K562 (cell line): ENCODE results near the gene SCUBE1. TPM values are rescaled to one million over a fixed set of nuclear protein-coding genes. Genes with fewer than 3 reads are reported as not detected.

Experiments
- ATAC-seq: fragments of 200-7000 bp; cut with Tn5 transposase; 3 replicates; pipeline ENCODE4 v1.9.1; 2020; ENCODE audit warnings: moderate library complexity
- BruUV-seq: library from RNA; stranded (reverse); fragments of 400-500 nt; replicated peaks from 2 replicates; lab custom pipeline; 2021; lab: Mats Ljungman, UMichigan
- CTCF ChIA-PET: fragments of 300-600 bp; formaldehyde crosslinking; extraction: SDS; loops from one replicate; lab custom pipeline; 2021; ENCODE audit warnings: low intra/inter-chr PET ratio; lab: Yijun Ruan, JAX
- POLR2A ChIA-PET: fragments of 300-600, 350-650 bp; sonication (Branson Sonifier 250); formaldehyde crosslinking; extraction: SDS; loops from one replicate; lab custom pipeline; 2021; ENCODE audit warnings: antibody characterized with exemption, inconsistent platforms; lab: Yijun Ruan, JAX
- DNase-seq, 4 experiments: peaks; one replicate each; pipeline versions ENCODE4 v3.0.0 to v3.0.0-alpha.2; 2011 to 2018; ENCODE audit warnings: low spot score in 3 of 4, mixed read lengths in 3 of 4; ENCODE audit errors: extremely low read depth in 1 of 4
- FAIRE-seq: peaks from 2 replicates; lab custom pipeline; 2011; peaks lifted over from hg19 to GRCh38; lab: Jason Lieb, UNC
- H2AFZ ChIP-seq: 2 replicates; pipeline ENCODE4 v1.6.0; 2011; ENCODE audit warnings: low read depth, low read length, control low read depth, inconsistent platforms
- H3K27ac ChIP-seq: fragments of 200-600 bp; 3 replicates; pipeline ENCODE4 v1.8.0; 2011; ENCODE audit warnings: low read depth, mild to moderate bottlenecking, control low read depth, inconsistent platforms, low read length, moderate library complexity, mixed read lengths; ENCODE audit errors: extremely low read depth
- H3K27me3 ChIP-seq, 2 experiments: fragments of 300-600 bp in 1 of 2; 2 replicates in 1 of 2; 3 replicates in 1 of 2; pipeline versions ENCODE4 v1.6.0 to v1.8.0; 2011; ENCODE audit warnings: inconsistent platforms in 2 of 2, low read length in 2 of 2, mild to moderate bottlenecking in 1 of 2, mixed read lengths in 1 of 2, moderate library complexity in 1 of 2; ENCODE audit not compliant: control insufficient read depth in 2 of 2, insufficient read depth in 2 of 2
- H3K36me3 ChIP-seq: fragments of 300-600 bp; 3 replicates; pipeline ENCODE4 v1.8.0; 2011; ENCODE audit warnings: mild to moderate bottlenecking, low read length, inconsistent platforms; ENCODE audit not compliant: control insufficient read depth, insufficient read depth
- H3K4me1 ChIP-seq, 2 experiments: fragments of 200-600 bp in 1 of 2; replicated peaks in 1 of 2; 2 replicates in 1 of 2; 3 replicates in 1 of 2; pipeline versions ENCODE4 v1.5.1 to v1.8.0; 2011; ENCODE audit warnings: inconsistent platforms in 2 of 2, low read length in 2 of 2, mild to moderate bottlenecking in 1 of 2, mixed read lengths in 1 of 2, moderate library complexity in 1 of 2; ENCODE audit not compliant: control insufficient read depth in 2 of 2, insufficient read depth in 2 of 2
- H3K4me2 ChIP-seq: 2 replicates; pipeline ENCODE4 v1.6.1; 2011; ENCODE audit warnings: low read length, control low read depth, inconsistent platforms, mixed read lengths; ENCODE audit not compliant: insufficient read depth
- H3K4me3 ChIP-seq: fragments of 200-600 bp; sonication (generic), shearing (Covaris generic); 2 replicates; pipeline ENCODE4 v1.5.1; 2016; ENCODE audit warnings: control low read depth, inconsistent platforms
- H3K79me2 ChIP-seq: fragments of 200-600 bp; 3 replicates; pipeline ENCODE4 v1.8.0; 2011; ENCODE audit warnings: low read length, inconsistent platforms; ENCODE audit not compliant: control insufficient read depth, insufficient read depth
- H3K9ac ChIP-seq, 2 experiments: 2 replicates each; pipeline versions ENCODE4 v1.6.0 to v1.6.1; 2011; ENCODE audit warnings: low read depth in 2 of 2, low read length in 2 of 2, control low read depth in 1 of 2, inconsistent platforms in 1 of 2, mild to moderate bottlenecking in 1 of 2, mixed read lengths in 1 of 2; ENCODE audit not compliant: insufficient read depth in 1 of 2
- H3K9me1 ChIP-seq: one replicate; pipeline ENCODE4 v1.6.0; 2011; ENCODE audit warnings: inconsistent platforms, mild to moderate bottlenecking, low read length, moderate library complexity; ENCODE audit not compliant: control insufficient read depth, insufficient read depth
- H3K9me3 ChIP-seq: replicated peaks from 2 replicates; pipeline ENCODE4 v1.5.1; 2011; ENCODE audit warnings: low read depth, low read length, inconsistent platforms; ENCODE audit not compliant: control insufficient read depth, insufficient read depth
- H4K20me1 ChIP-seq: replicated peaks from 2 replicates; pipeline ENCODE4 v1.6.1; 2011; ENCODE audit warnings: low read length, inconsistent platforms, mixed read lengths; ENCODE audit not compliant: control insufficient read depth, insufficient read depth
- EGR1 ChIP-seq: fragments of 450-650 bp; conservative IDR thresholded peaks from 2 replicates; pipeline ENCODE4 v1.6.1; 2017; ENCODE audit warnings: mild to moderate bottlenecking
- GATAD2B ChIP-seq: fragments of 450-650 bp; IDR thresholded peaks from 2 replicates; pipeline ENCODE4 v1.6.1; 2017; ENCODE audit warnings: mild to moderate bottlenecking, borderline replicate concordance
- ZBTB7A ChIP-seq: IDR thresholded peaks from 2 replicates; pipeline ENCODE4 v1.6.1; 2011; ENCODE audit warnings: low read depth, mild to moderate bottlenecking, low read length, moderate library complexity, borderline replicate concordance; ENCODE audit not compliant: control insufficient read depth
- ZNF232 ChIP-seq: sonication (generic); formaldehyde crosslinking; IDR thresholded peaks from 2 replicates; pipeline ENCODE4 v1.8.0; 2022; ENCODE audit warnings: mild to moderate bottlenecking, missing genetic modification reagents
- ZNF668 ChIP-seq: fragments of 250-450 bp; sonication (Bioruptor Pico); IDR thresholded peaks from 2 replicates; pipeline ENCODE4 v1.8.0; 2022; ENCODE audit warnings: mild to moderate bottlenecking, inconsistent platforms
- ZNF695 ChIP-seq: fragments of 450-650 bp; formaldehyde crosslinking; IDR thresholded peaks from 2 replicates; pipeline ENCODE4 v1.4.0; 2020; ENCODE audit warnings: mild to moderate bottlenecking, moderate library complexity
- WGBS: fragments of 100-300 bp; shearing (Covaris generic); methylation state at CpG from one replicate; pipeline ENCODE4 v1.1.6; 2016; ENCODE audit warnings: low coverage, mixed read lengths; ENCODE audit not compliant: insufficient coverage; ENCODE audit errors: missing lambda C conversion rate; 5-methylcytosine and 5-hydroxymethylcytosine counted together
- in situ Hi-C: fragments of 300-500 bp; cut with MboI; formaldehyde crosslinking; loops from 4 replicates; pipeline ENCODE4 v1.15.0; 2018; ENCODE audit warnings: inconsistent platforms, mixed read lengths
- intact Hi-C: fragments of 100-400 bp; cut with micrococcal nuclease; formaldehyde crosslinking; loops from 2 replicates; pipeline ENCODE4 v1.14.2; 2022
- polyA plus RNA-seq, 8 experiments: library from polyadenylated mRNA; depleted of rRNA in 4 of 8; stranded (reverse) in 5 of 8; unstranded in 3 of 8; fragments of >200 nt; fragmentation: Nextera tagmentation in 2 of 8; fragmentation: Illumina TruSeq in 1 of 8; extraction: Ambion mirVana in 2 of 8; extraction: Trizol in 1 of 8; gene quantifications; 2 replicates each; pipeline versions ENCODE4 v1.2.1 to v1.2.3, GENCODE V29; 2011 to 2014; ENCODE audit warnings: inconsistent platforms in 1 of 8, missing spikeins in 1 of 8
- total RNA-seq, 7 experiments: library from RNA; depleted of rRNA in 6 of 7; stranded (reverse); fragments of >200 nt in 6 of 7; fragmentation: Illumina TruSeq in 2 of 7; extraction: Trizol in 2 of 7; gene quantifications; 2 replicates each; pipeline versions ENCODE4 v1.2.1 to v1.2.3, GENCODE V29; 2011 to 2021; ENCODE audit warnings: low replicate concordance in 1 of 7
- TF ChIP-seq, protein P1 (sequence below), 2 experiments: fragments of 450-650 bp in 1 of 2; sonication (generic) in 1 of 2; formaldehyde crosslinking in 1 of 2; IDR thresholded peaks; 2 replicates each; pipeline versions ENCODE4 v1.7.1 to v1.9.0; 2016 to 2022; ENCODE audit warnings: inconsistent platforms in 1 of 2, mild to moderate bottlenecking in 1 of 2, missing genetic modification reagents in 1 of 2
- TF ChIP-seq, protein P2 (sequence below): fragments of 450-650 bp; formaldehyde crosslinking; IDR thresholded peaks from 2 replicates; pipeline ENCODE4 v1.4.0; 2022; ENCODE audit warnings: missing genetic modification characterization
- TF ChIP-seq, protein P3 (sequence below): fragments of 450-650 bp; formaldehyde crosslinking; IDR thresholded peaks from 2 replicates; pipeline ENCODE4 v1.4.0; 2020; ENCODE audit warnings: mild to moderate bottlenecking, mixed read lengths

The SCUBE1 gene
- total and polyA plus RNA-seq, 9 of the 15 experiments (the other 6 are each of a cell fraction or from before 2014, with no cell fraction given), result 0.03 to 0.47 (median 0.29) TPM; not detected in 6

DNA sequence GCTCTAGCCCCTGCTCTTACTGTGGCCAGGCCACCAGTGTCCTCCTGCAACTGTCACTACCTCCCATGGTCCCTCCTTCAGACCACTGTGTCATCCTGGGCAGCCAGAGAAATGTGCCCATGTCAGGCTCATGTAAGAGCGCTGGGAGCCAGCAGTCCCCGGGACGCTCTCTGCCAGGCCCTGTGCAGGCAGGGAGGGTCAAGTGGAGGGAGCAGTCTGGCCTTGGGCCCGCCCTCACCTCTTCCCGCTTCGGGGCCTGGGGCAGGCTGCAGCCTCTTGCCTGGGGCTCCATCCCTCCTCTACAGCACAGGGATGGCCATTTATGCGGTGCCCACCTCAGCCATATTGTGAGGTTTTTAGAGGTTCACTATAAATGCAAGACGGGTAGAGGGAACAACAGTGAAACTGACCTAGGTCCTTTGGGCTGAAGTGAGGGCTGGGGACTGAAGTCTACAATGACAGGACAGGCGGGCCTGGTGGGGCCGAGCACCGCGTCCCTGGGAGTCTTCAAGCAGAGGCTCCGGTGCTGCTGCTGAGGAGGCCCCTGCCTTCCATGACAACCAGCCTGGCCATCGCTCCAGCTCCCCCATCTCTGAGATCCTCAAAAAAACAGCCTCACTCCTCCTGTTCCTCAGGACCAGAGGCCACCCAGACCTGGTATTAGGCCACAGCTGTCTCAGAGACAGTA is 101.3 kb downstream of the SCUBE1 start:
- Histone ChIP-seq H2AFZ (no peak overlapping the region), H4K20me1 (no peaks in the 10 kb centered on the region), H3K27me3 (peaks cover 0 to 11% of the 10 kb centered on the region in 2 experiments; a peak in 1 of 5 replicates), H3K4me3 (no peak overlapping the region), H3K9ac (no peak overlapping the region), H3K79me2 (no peaks in the 10 kb centered on the region), H3K9me3 (no peaks in the 10 kb centered on the region), H3K36me3 (no peaks in the 10 kb centered on the region), H3K4me2 (no peak overlapping the region), H3K4me1 (peaks cover 0 to 44% of the 10 kb centered on the region in 2 experiments; a peak in 2 of 5 replicates), H3K9me1 (no peaks in the 10 kb centered on the region), H3K27ac (no peak overlapping the region)
- intact Hi-C loops (no loop called here), in situ Hi-C loops (no loop called here)
- ATAC-seq (no peak), DNase-seq (no peak), FAIRE-seq (no peak)
- POLR2A ChIA-PET, result no interaction called here
- CTCF ChIA-PET, result interaction anchor here (1.0 kb wide), 1 partner anchor 104 kb away, joined by 3 read pairs; no protein-coding TSS in a partner anchor
- BruUV-seq, result no TSS peak
- WGBS, result 83% methylated on average over 9 of the region's 14 CpGs
- TF ChIP-seq EGR1, result no peak
- no peak for TF ChIP-seq ZNF695 (CRISPR knock-in tag)
- TF ChIP-seq, protein P1, sequence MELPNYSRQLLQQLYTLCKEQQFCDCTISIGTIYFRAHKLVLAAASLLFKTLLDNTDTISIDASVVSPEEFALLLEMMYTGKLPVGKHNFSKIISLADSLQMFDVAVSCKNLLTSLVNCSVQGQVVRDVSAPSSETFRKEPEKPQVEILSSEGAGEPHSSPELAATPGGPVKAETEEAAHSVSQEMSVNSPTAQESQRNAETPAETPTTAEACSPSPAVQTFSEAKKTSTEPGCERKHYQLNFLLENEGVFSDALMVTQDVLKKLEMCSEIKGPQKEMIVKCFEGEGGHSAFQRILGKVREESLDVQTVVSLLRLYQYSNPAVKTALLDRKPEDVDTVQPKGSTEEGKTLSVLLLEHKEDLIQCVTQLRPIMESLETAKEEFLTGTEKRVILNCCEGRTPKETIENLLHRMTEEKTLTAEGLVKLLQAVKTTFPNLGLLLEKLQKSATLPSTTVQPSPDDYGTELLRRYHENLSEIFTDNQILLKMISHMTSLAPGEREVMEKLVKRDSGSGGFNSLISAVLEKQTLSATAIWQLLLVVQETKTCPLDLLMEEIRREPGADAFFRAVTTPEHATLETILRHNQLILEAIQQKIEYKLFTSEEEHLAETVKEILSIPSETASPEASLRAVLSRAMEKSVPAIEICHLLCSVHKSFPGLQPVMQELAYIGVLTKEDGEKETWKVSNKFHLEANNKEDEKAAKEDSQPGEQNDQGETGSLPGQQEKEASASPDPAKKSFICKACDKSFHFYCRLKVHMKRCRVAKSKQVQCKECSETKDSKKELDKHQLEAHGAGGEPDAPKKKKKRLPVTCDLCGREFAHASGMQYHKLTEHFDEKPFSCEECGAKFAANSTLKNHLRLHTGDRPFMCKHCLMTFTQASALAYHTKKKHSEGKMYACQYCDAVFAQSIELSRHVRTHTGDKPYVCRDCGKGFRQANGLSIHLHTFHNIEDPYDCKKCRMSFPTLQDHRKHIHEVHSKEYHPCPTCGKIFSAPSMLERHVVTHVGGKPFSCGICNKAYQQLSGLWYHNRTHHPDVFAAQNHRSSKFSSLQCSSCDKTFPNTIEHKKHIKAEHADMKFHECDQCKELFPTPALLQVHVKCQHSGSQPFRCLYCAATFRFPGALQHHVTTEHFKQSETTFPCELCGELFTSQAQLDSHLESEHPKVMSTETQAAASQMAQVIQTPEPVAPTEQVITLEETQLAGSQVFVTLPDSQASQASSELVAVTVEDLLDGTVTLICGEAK (IDR thresholded peaks at IDR 0.05), result no peak
- TF ChIP-seq, protein P1 (CRISPR knock-in tag; IDR thresholded peaks at IDR 0.05), result no peak
- TF ChIP-seq, protein P2, sequence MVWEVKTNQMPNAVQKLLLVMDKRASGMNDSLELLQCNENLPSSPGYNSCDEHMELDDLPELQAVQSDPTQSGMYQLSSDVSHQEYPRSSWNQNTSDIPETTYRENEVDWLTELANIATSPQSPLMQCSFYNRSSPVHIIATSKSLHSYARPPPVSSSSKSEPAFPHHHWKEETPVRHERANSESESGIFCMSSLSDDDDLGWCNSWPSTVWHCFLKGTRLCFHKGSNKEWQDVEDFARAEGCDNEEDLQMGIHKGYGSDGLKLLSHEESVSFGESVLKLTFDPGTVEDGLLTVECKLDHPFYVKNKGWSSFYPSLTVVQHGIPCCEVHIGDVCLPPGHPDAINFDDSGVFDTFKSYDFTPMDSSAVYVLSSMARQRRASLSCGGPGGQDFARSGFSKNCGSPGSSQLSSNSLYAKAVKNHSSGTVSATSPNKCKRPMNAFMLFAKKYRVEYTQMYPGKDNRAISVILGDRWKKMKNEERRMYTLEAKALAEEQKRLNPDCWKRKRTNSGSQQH (CRISPR knock-in tag), result no peak
- no peak for TF ChIP-seq GATAD2B
- TF ChIP-seq ZNF668 (CRISPR knock-in tag), result no peak
- no peak for TF ChIP-seq ZBTB7A
- no peak for TF ChIP-seq ZNF232 (CRISPR knock-in tag)
- TF ChIP-seq, protein P3, sequence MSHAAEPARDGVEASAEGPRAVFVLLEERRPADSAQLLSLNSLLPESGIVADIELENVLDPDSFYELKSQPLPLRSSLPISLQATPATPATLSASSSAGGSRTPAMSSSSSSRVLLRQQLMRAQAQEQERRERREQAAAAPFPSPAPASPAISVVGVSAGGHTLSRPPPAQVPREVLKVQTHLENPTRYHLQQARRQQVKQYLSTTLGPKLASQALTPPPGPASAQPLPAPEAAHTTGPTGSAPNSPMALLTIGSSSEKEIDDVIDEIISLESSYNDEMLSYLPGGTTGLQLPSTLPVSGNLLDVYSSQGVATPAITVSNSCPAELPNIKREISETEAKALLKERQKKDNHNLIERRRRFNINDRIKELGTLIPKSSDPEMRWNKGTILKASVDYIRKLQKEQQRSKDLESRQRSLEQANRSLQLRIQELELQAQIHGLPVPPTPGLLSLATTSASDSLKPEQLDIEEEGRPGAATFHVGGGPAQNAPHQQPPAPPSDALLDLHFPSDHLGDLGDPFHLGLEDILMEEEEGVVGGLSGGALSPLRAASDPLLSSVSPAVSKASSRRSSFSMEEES (CRISPR knock-in tag), result no peak
